ENCODE results near the gene EPO.

- TF ChIP-seq CTCF (IDR thresholded peaks at IDR 0.05) (no peak), POLR2A (IDR thresholded peaks at IDR 0.05) (no peak)
Observed at GRCh38 chr7:100683659-100684533, 36.4 kb upstream of the EPO start.

All from esophagus squamous epithelium (tissue), 4 donors.